ENCODE results near the gene CASQ2. TPM values are rescaled to one million over a fixed set of nuclear protein-coding genes. Genes with fewer than 3 reads are reported as not detected.

The CASQ2 gene
- total and polyA plus RNA-seq, 9 of the 15 experiments (the other 6 are each of a cell fraction or from before 2014, with no cell fraction given): not detected

GRCh38 chr1:115811140-115811828 lies 42.8 kb upstream of the CASQ2 start (continued):
- TF ChIP-seq RREB1 (CRISPR knock-in tag; IDR thresholded peaks at IDR 0.05) (no peak), FOXP4 (CRISPR knock-in tag; IDR thresholded peaks at IDR 0.05; ENCODE audit: borderline replicate concordance) (no peak), ZNF280B (CRISPR knock-in tag; IDR thresholded peaks at IDR 0.05) (no peak), PURB (CRISPR knock-in tag; IDR thresholded peaks at IDR 0.05; ENCODE audit: low read depth) (no peak), GABPA (tag; conservative IDR thresholded peaks at IDR 0.05; ENCODE audit: low read depth) (peak; percentile 79), TOE1 (IDR thresholded peaks at IDR 0.05; ENCODE audit: borderline replicate concordance) (no peak), TOE1 (CRISPR knock-in tag; IDR thresholded peaks at IDR 0.05; ENCODE audit: borderline replicate concordance, low read depth) (no peak), PATZ1 (CRISPR knock-in tag; IDR thresholded peaks at IDR 0.05; ENCODE audit: borderline replicate concordance) (peak; percentile 10; the same call in 1 of the 2 replicates), HMG20B (CRISPR knock-in tag; IDR thresholded peaks at IDR 0.05) (no peak), CAMTA2 (CRISPR knock-in tag; conservative IDR thresholded peaks at IDR 0.05) (no peak), KHSRP (IDR thresholded peaks at IDR 0.05) (no peak), MXD1 (CRISPR knock-in tag; IDR thresholded peaks at IDR 0.05; ENCODE audit: borderline replicate concordance, poor library complexity, severe bottlenecking) (no peak)

Data from K562 (cell line).